GM12874 (cell line): ENCODE measurements around the gene CD151.

Experiments used
- CTCF ChIP-seq: IDR thresholded peaks from 2 replicates; pipeline ENCODE4 v1.5.1; 2011; ENCODE audit warnings: low read depth, mild to moderate bottlenecking, control low read depth, low read length, moderate library complexity; ENCODE audit not compliant: insufficient read depth

Gene CD151

GRCh38 chr11:887589-887988 lies 54.8 kb downstream of the CD151 start:
- TF ChIP-seq CTCF: no peak
